Right forelimb (tissue), 1 donor: ENCODE results near the gene KIRREL1.

Experiments
- DNase-seq: peaks from one replicate; pipeline ENCODE4 v3.0.0-alpha.2; 2018

KIRREL1 gene

GRCh38 chr1:158007667-158008386 lies 14.4 kb downstream of the KIRREL1 start:
- DNase-seq = no peak

GRCh38 chr1:158008630-158009029 lies 15.2 kb downstream of the KIRREL1 start:
- no peak for DNase-seq

- DNase-seq = no peak
These were observed 18.3 kb downstream of the KIRREL1 start for GRCh38 chr1:158011714-158012113.

GRCh38 chr1:158013840-158014730 lies 20.6 kb downstream of the KIRREL1 start:
- DNase-seq = no peak

GRCh38 chr1:158014731-158015320 lies 21.4 kb downstream of the KIRREL1 start:
- DNase-seq = no peak

- no peak for DNase-seq
These were observed 23.3 kb downstream of the KIRREL1 start for GRCh38 chr1:158016651-158017335.

GRCh38 chr1:158017800-158018595 lies 24.6 kb downstream of the KIRREL1 start:
- DNase-seq = no peak

- peak; percentile 82 for DNase-seq
These were observed 25.9 kb downstream of the KIRREL1 start for GRCh38 chr1:158019171-158019868.

- DNase-seq = no peak
These were observed 26.9 kb downstream of the KIRREL1 start for GRCh38 chr1:158020259-158020885.

GRCh38 chr1:158020886-158021620 lies 27.6 kb downstream of the KIRREL1 start:
- no peak for DNase-seq

GRCh38 chr1:158021721-158022120 lies 28.3 kb downstream of the KIRREL1 start:
- no peak for DNase-seq

GRCh38 chr1:158022554-158023312 lies 29.3 kb downstream of the KIRREL1 start:
- no peak for DNase-seq

- DNase-seq = no peak
These were observed 31.3 kb downstream of the KIRREL1 start for GRCh38 chr1:158024737-158025136.

GRCh38 chr1:158025576-158026230 lies 32.3 kb downstream of the KIRREL1 start:
- no peak for DNase-seq

- DNase-seq = no peak
These were observed 33.2 kb downstream of the KIRREL1 start for GRCh38 chr1:158026651-158027050.

- DNase-seq = no peak
These were observed 34.1 kb downstream of the KIRREL1 start for GRCh38 chr1:158027508-158027907.

GRCh38 chr1:158028969-158029368 lies 35.5 kb downstream of the KIRREL1 start:
- DNase-seq = no peak

- no peak for DNase-seq
These were observed 41.6 kb downstream of the KIRREL1 start for GRCh38 chr1:158035014-158035413.
